GM21529 (cell line): ENCODE results near the gene HOXC6.

Experiments used
- ATAC-seq: cut with Tn5 transposase; IDR thresholded peaks from one replicate; pipeline ENCODE4 v1.9.1; 2021; ENCODE audit not compliant: unreplicated experiment

HOXC6 gene

GRCh38 chr12:54025499-54026405, 2.5 kb upstream of the HOXC6 start:
- ATAC-seq: no peak

GRCh38 chr12:54026640-54027441, 1.4 kb upstream of the HOXC6 start:
- ATAC-seq: no peak

GRCh38 chr12:54027442-54027786, 826 bp upstream of the HOXC6 start:
- no peak for ATAC-seq

- ATAC-seq: no peak
Observed at GRCh38 chr12:54029529-54030441, 1.5 kb downstream of the HOXC6 start.

GRCh38 chr12:54030442-54030801, 2.2 kb downstream of the HOXC6 start:
- ATAC-seq: no peak

GRCh38 chr12:54030889-54031471, 2.7 kb downstream of the HOXC6 start:
- no peak for ATAC-seq

- no peak for ATAC-seq
Observed at GRCh38 chr12:54031480-54031879, 3.2 kb downstream of the HOXC6 start.

- ATAC-seq: no peak
Observed at GRCh38 chr12:54032086-54032619, 3.9 kb downstream of the HOXC6 start.

- no peak for ATAC-seq
Observed at GRCh38 chr12:54032627-54033100, 4.4 kb downstream of the HOXC6 start, which contains the start of gene HOXC5. Gene HOXC5, plus strand, starts transcription at chr12:54033050. Its CDS starts 73 bp downstream, at chr12:54033123.

GRCh38 chr12:54033106-54033979, 5.1 kb downstream of the HOXC6 start:
- no peak for ATAC-seq

GRCh38 chr12:54033980-54034784, 5.9 kb downstream of the HOXC6 start:
- no peak for ATAC-seq

GRCh38 chr12:54034785-54035310, 6.6 kb downstream of the HOXC6 start:
- ATAC-seq: no peak

GRCh38 chr12:54035568-54036264, 7.5 kb downstream of the HOXC6 start:
- no peak for ATAC-seq

- ATAC-seq: no peak
Observed at GRCh38 chr12:54036620-54037359, 8.6 kb downstream of the HOXC6 start.

GRCh38 chr12:54037360-54038283, 9.4 kb downstream of the HOXC6 start:
- ATAC-seq: no peak
